ENCODE data around the gene SYNE1.
"Not testable (repeated sequence)": the region's sequence is repeated elsewhere in the genome, so short reads cannot be mapped to it uniquely, and the experiment has no call there.

GRCh38 chr6:152492281-152492680 is 144.9 kb downstream of the SYNE1 start:
- not testable (repeated sequence) for TF ChIP-seq CTCF, POLR2A (IDR thresholded peaks at IDR 0.05)

Data from heart left ventricle (tissue), 13 donors.